K562 (cell line): ENCODE data around the gene INSIG1. TPM values are rescaled to one million over a fixed set of nuclear protein-coding genes. Genes with fewer than 3 reads are reported as not detected.
A peak's percentile ranks its signal among the peaks of the same experiment; 100 is the strongest.

ENCODE experiments used
- ARID2 ChIP-seq: fragments of 450-650 bp; IDR thresholded peaks from 2 replicates; pipeline ENCODE4 v1.6.1; 2017; ENCODE audit warnings: antibody characterized with exemption, mild to moderate bottlenecking
- BRD4 ChIP-seq: fragments of 200-600 bp; sonication (generic); IDR thresholded peaks from 2 replicates; pipeline ENCODE4 v1.6.1; 2017; ENCODE audit warnings: inconsistent platforms
- DNMT1 ChIP-seq: fragments of 450-650 bp; IDR thresholded peaks from 2 replicates; pipeline ENCODE4 v1.6.1; 2016; ENCODE audit warnings: antibody characterized with exemption, mild to moderate bottlenecking
- EZH2 ChIP-seq: IDR thresholded peaks from 2 replicates; pipeline ENCODE4 v1.6.1; 2012; ENCODE audit warnings: low read depth, mild to moderate bottlenecking, inconsistent platforms, low read length, borderline replicate concordance
- HDAC1 ChIP-seq, 2 experiments: fragments of 450-650 bp; IDR thresholded peaks; 2 replicates each; pipeline ENCODE4 v1.6.1; 2016 to 2017; ENCODE audit warnings: inconsistent platforms in 1 of 2, mild to moderate bottlenecking in 1 of 2, moderate library complexity in 1 of 2
- MAFG ChIP-seq: fragments of 450-650 bp; conservative IDR thresholded peaks from 2 replicates; pipeline ENCODE4 v1.6.1; 2016; ENCODE audit warnings: missing genetic modification characterization, missing compliant biosample characterization
- PCBP1 ChIP-seq: fragments of 200-400 bp; formaldehyde crosslinking; IDR thresholded peaks from 2 replicates; pipeline ENCODE4 v1.6.1; 2018; ENCODE audit warnings: mild to moderate bottlenecking, low read depth, low read length; ENCODE audit not compliant: poor library complexity, severe bottlenecking
- PHB ChIP-seq: fragments of 250-450 bp; sonication (Bioruptor Pico); IDR thresholded peaks from 2 replicates; pipeline ENCODE4 v1.5.0; 2021
- POLR2AphosphoS2 ChIP-seq: IDR thresholded peaks from 2 replicates; pipeline ENCODE4 v1.6.1; 2012; ENCODE audit warnings: low read length, improper control_type of control experiment
- PRPF4 ChIP-seq: fragments of 200-400 bp; formaldehyde crosslinking; IDR thresholded peaks from one replicate; pipeline ENCODE4 v1.6.1; 2017; ENCODE audit warnings: low read length, low read depth, mild to moderate bottlenecking; ENCODE audit not compliant: insufficient read depth, poor library complexity, severe bottlenecking
- SOX6 ChIP-seq: fragments of 450-650 bp; IDR thresholded peaks from 2 replicates; pipeline ENCODE4 v1.6.1; 2014; ENCODE audit warnings: mild to moderate bottlenecking
- TOE1 ChIP-seq, 2 experiments: fragments of 450-650 bp in 1 of 2; sonication (generic) in 1 of 2; formaldehyde crosslinking in 1 of 2; IDR thresholded peaks; 2 replicates each; pipeline versions ENCODE4 v1.7.1 to v1.8.0; 2016 to 2022; ENCODE audit warnings: borderline replicate concordance in 2 of 2, mild to moderate bottlenecking in 2 of 2, antibody characterized with exemption in 1 of 2, inconsistent platforms in 1 of 2, low read depth in 1 of 2, missing genetic modification reagents in 1 of 2, moderate library complexity in 1 of 2
- YY1 ChIP-seq, 3 experiments: IDR thresholded peaks; 2 replicates each; pipeline ENCODE4 v1.6.1; 2011; ENCODE audit warnings: low read length in 2 of 3, mild to moderate bottlenecking in 2 of 3, moderate library complexity in 2 of 3, borderline replicate concordance in 1 of 3, control low read depth in 1 of 3, low read depth in 1 of 3; ENCODE audit not compliant: insufficient read depth in 3 of 3, insufficient replicate concordance in 2 of 3, control insufficient read depth in 1 of 3, insufficient read length in 1 of 3; ENCODE audit errors: extremely low read depth in 1 of 3
- ZC3H4 ChIP-seq: sonication (generic); formaldehyde crosslinking; IDR thresholded peaks from 2 replicates; pipeline ENCODE4 v1.9.0; 2021; ENCODE audit warnings: missing genetic modification reagents, borderline replicate concordance
- ZFP36 ChIP-seq: fragments of 150-350 bp; IDR thresholded peaks from 2 replicates; pipeline ENCODE4 v1.6.1; 2018; ENCODE audit warnings: low read length, low read depth; ENCODE audit not compliant: partially characterized antibody
- ZNF263 ChIP-seq: sonication (generic); formaldehyde crosslinking; IDR thresholded peaks from 2 replicates; pipeline ENCODE4 v1.8.0; 2022; ENCODE audit warnings: mild to moderate bottlenecking, missing genetic modification reagents, borderline replicate concordance
- ZSCAN29 ChIP-seq: fragments of 450-650 bp; IDR thresholded peaks from 2 replicates; pipeline ENCODE4 v1.6.1; 2017
- polyA plus RNA-seq, 8 experiments: library from polyadenylated mRNA; depleted of rRNA in 4 of 8; stranded (reverse) in 5 of 8; unstranded in 3 of 8; fragments of >200 nt; fragmentation: Nextera tagmentation in 2 of 8; fragmentation: Illumina TruSeq in 1 of 8; extraction: Ambion mirVana in 2 of 8; extraction: Trizol in 1 of 8; gene quantifications; 2 replicates each; pipeline versions ENCODE4 v1.2.1 to v1.2.3, GENCODE V29; 2011 to 2014; ENCODE audit warnings: inconsistent platforms in 1 of 8, missing spikeins in 1 of 8
- total RNA-seq, 7 experiments: library from RNA; depleted of rRNA in 6 of 7; stranded (reverse); fragments of >200 nt in 6 of 7; fragmentation: Illumina TruSeq in 2 of 7; extraction: Trizol in 2 of 7; gene quantifications; 2 replicates each; pipeline versions ENCODE4 v1.2.1 to v1.2.3, GENCODE V29; 2011 to 2021; ENCODE audit warnings: low replicate concordance in 1 of 7
- TF ChIP-seq, protein P1 (sequence below), 2 experiments: fragments of 450-650 bp; IDR thresholded peaks; 2 replicates each; pipeline ENCODE4 v1.6.1; 2016
- TF ChIP-seq, protein P2 (sequence below): sonication (generic); formaldehyde crosslinking; IDR thresholded peaks from 2 replicates; pipeline ENCODE4 v1.8.0; 2022; ENCODE audit warnings: mild to moderate bottlenecking, missing genetic modification reagents
- TF ChIP-seq, protein P3 (sequence below): sonication (generic); formaldehyde crosslinking; IDR thresholded peaks from 2 replicates; pipeline ENCODE4 v1.9.0; 2022; ENCODE audit warnings: mild to moderate bottlenecking, missing genetic modification reagents
- TF ChIP-seq, protein P4 (sequence below), 2 experiments: IDR thresholded peaks; 2 replicates each; pipeline ENCODE4 v1.6.1; 2012; ENCODE audit warnings: improper control_type of control experiment in 2 of 2, low read depth in 2 of 2, low read length in 2 of 2, borderline replicate concordance in 1 of 2

The INSIG1 gene
- total and polyA plus RNA-seq, 9 of the 15 experiments (the other 6 are each of a cell fraction or from before 2014, with no cell fraction given) = 57.1 to 787 (median 238) TPM

DNA sequence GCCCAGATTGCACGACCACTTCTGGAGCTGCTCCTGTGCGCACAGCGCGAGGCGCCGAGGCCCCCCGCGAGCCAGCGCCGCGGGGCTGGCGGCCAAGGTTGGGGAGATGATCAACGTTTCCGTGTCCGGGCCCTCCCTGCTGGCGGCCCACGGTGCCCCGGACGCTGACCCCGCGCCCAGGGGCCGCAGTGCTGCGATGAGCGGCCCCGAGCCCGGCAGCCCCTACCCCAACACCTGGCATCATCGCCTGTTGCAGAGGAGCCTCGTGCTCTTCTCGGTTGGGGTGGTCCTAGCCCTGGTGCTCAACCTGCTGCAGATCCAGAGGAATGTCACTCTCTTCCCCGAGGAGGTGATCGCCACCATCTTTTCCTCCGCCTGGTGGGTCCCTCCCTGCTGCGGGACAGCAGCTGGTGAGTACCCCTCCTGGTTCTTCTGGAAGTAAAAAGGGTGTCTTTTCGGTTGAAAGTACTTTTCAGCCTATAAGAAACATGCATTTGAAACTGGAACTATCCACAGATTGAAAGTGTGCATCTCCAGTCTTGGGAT lies 683 bp downstream of the INSIG1 start (continued):
- 0 out of 2 replicates have a peak, but pooled peaks have one; percentile 5 for TF ChIP-seq PHB
- peak; percentile 50; the same call in 1 of the 2 replicates for TF ChIP-seq DNMT1
- TF ChIP-seq TOE1 (IDR thresholded peaks at IDR 0.05; ENCODE audit: borderline replicate concordance) = no peak
- TF ChIP-seq TOE1 (CRISPR knock-in tag; IDR thresholded peaks at IDR 0.05; ENCODE audit: borderline replicate concordance, low read depth) = no peak
- TF ChIP-seq, protein P1, sequence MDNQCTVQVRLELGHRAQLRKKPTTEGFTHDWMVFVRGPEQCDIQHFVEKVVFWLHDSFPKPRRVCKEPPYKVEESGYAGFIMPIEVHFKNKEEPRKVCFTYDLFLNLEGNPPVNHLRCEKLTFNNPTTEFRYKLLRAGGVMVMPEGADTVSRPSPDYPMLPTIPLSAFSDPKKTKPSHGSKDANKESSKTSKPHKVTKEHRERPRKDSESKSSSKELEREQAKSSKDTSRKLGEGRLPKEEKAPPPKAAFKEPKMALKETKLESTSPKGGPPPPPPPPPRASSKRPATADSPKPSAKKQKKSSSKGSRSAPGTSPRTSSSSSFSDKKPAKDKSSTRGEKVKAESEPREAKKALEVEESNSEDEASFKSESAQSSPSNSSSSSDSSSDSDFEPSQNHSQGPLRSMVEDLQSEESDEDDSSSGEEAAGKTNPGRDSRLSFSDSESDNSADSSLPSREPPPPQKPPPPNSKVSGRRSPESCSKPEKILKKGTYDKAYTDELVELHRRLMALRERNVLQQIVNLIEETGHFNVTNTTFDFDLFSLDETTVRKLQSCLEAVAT (IDR thresholded peaks at IDR 0.05) = peak; percentile 17 to 39; a peak in 1 of 4 replicates
- 0 out of 4 replicates have a peak, but pooled peaks of 1 of the 2 experiments have one; percentile 3 for TF ChIP-seq HDAC1 (IDR thresholded peaks at IDR 0.05)
- peak; percentile 46 for TF ChIP-seq PCBP1
- TF ChIP-seq, protein P2, sequence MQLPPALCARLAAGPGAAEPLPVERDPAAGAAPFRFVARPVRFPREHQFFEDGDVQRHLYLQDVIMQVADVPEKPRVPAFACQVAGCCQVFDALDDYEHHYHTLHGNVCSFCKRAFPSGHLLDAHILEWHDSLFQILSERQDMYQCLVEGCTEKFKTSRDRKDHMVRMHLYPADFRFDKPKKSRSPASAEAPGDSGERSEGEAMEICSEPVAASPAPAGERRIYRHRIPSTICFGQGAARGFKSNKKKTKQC (CRISPR knock-in tag) = 0 out of 2 replicates have a peak, but pooled peaks have one; percentile 44
- TF ChIP-seq ZFP36 = peak; percentile 2
- no peak for TF ChIP-seq MAFG (tag)
- 0 out of 2 replicates have a peak, but pooled peaks have one; percentile 15 for TF ChIP-seq ZNF263 (CRISPR knock-in tag)
- TF ChIP-seq ZSCAN29 = peak; percentile 54; the same call in 1 of the 2 replicates
- no peak for TF ChIP-seq SOX6
- 0 out of 2 replicates have a peak, but pooled peaks have one; percentile 12 for TF ChIP-seq ARID2
- TF ChIP-seq, protein P3, sequence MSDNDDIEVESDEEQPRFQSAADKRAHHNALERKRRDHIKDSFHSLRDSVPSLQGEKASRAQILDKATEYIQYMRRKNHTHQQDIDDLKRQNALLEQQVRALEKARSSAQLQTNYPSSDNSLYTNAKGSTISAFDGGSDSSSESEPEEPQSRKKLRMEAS (CRISPR knock-in tag) = 0 out of 2 replicates have a peak, but pooled peaks have one; percentile 26
- TF ChIP-seq, protein P4, sequence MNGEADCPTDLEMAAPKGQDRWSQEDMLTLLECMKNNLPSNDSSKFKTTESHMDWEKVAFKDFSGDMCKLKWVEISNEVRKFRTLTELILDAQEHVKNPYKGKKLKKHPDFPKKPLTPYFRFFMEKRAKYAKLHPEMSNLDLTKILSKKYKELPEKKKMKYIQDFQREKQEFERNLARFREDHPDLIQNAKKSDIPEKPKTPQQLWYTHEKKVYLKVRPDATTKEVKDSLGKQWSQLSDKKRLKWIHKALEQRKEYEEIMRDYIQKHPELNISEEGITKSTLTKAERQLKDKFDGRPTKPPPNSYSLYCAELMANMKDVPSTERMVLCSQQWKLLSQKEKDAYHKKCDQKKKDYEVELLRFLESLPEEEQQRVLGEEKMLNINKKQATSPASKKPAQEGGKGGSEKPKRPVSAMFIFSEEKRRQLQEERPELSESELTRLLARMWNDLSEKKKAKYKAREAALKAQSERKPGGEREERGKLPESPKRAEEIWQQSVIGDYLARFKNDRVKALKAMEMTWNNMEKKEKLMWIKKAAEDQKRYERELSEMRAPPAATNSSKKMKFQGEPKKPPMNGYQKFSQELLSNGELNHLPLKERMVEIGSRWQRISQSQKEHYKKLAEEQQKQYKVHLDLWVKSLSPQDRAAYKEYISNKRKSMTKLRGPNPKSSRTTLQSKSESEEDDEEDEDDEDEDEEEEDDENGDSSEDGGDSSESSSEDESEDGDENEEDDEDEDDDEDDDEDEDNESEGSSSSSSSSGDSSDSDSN (IDR thresholded peaks at IDR 0.05; ENCODE audit: borderline replicate concordance in 1 of 2, low read depth in 2 of 2, low read length in 2 of 2) = 0 out of 4 replicates have a peak, but pooled peaks of 1 of the 2 experiments have one; percentile 6
- TF ChIP-seq EZH2 = no peak
- TF ChIP-seq PRPF4 = peak; percentile 21
- TF ChIP-seq YY1 (IDR thresholded peaks at IDR 0.05; ENCODE audit: borderline replicate concordance in 1 of 3, control insufficient read depth in 1 of 3, extremely low read depth in 1 of 3, insufficient read depth in 3 of 3, insufficient read length in 1 of 3, insufficient replicate concordance in 2 of 3, low read depth in 1 of 3, low read length in 2 of 3) = peak in 1 of 3 experiments; percentile 43
- TF ChIP-seq BRD4 = peak; percentile 49; the same call in 1 of the 2 replicates
- TF ChIP-seq ZC3H4 = peak; percentile 38; the same call in 1 of the 2 replicates
- TF ChIP-seq POLR2AphosphoS2 = 0 out of 2 replicates have a peak, but pooled peaks have one; percentile 13
